CD8-positive, alpha-beta memory T cell (primary cell): Measurements from ENCODE around the gene FAH. TPM values are rescaled to one million over a fixed set of nuclear protein-coding genes. Genes with fewer than 3 reads are reported as not detected.
A peak's percentile ranks its signal among the peaks of the same experiment; 100 is the strongest.

ENCODE experiments used
- CTCF ChIA-PET: fragments of 350-600 bp; sonication (Branson Sonifier 250); formaldehyde crosslinking; loops from one replicate; lab custom pipeline; 2021; ENCODE audit warnings: antibody characterized with exemption; lab: Charles Lee
- POLR2A ChIA-PET: fragments of 350-600 bp; sonication (Branson Sonifier 250); formaldehyde crosslinking; loops from one replicate; lab custom pipeline; 2021; ENCODE audit warnings: antibody characterized with exemption; lab: Charles Lee
- DNase-seq, 5 donors: peaks; one replicate each; pipeline versions ENCODE4 v3.0.0 to v3.0.0-alpha.2; 2020 to 2022; ENCODE audit warnings: mixed read lengths in 1 of 5
- H3K27ac ChIP-seq: one replicate; pipeline ENCODE4 v1.7.0; 2013; ENCODE audit warnings: low read depth, mild to moderate bottlenecking, low read length, moderate library complexity
- H3K27me3 ChIP-seq: 2 replicates; pipeline ENCODE4 v1.7.0; 2013; ENCODE audit warnings: low read length, mild to moderate bottlenecking; ENCODE audit not compliant: insufficient read depth, poor library complexity, severe bottlenecking
- H3K36me3 ChIP-seq: 2 replicates; pipeline ENCODE4 v1.7.0; 2013; ENCODE audit warnings: mild to moderate bottlenecking, low read length, moderate library complexity; ENCODE audit not compliant: insufficient read depth
- H3K4me1 ChIP-seq: 2 replicates; pipeline ENCODE4 v1.7.0; 2013; ENCODE audit warnings: mild to moderate bottlenecking, low read length, moderate library complexity; ENCODE audit not compliant: insufficient read depth
- H3K4me3 ChIP-seq: 2 replicates; pipeline ENCODE4 v1.7.0; 2013; ENCODE audit warnings: mild to moderate bottlenecking, low read length
- H3K9me3 ChIP-seq: 2 replicates; pipeline ENCODE4 v1.7.0; 2013; ENCODE audit warnings: mild to moderate bottlenecking, low read length
- H3K27ac Mint-ChIP-seq, 8 donors: one replicate each; pipeline ENCODE4 v1.8.0; 2020 to 2021; ENCODE audit warnings: mixed read lengths in 8 of 8, mild to moderate bottlenecking in 6 of 8, inconsistent platforms in 3 of 8, moderate library complexity in 3 of 8
- H3K27me3 Mint-ChIP-seq, 2 donors: one replicate each; pipeline ENCODE4 v1.8.0; 2020 to 2021; ENCODE audit warnings: mixed read lengths in 2 of 2, mild to moderate bottlenecking in 1 of 2, moderate library complexity in 1 of 2
- H3K36me3 Mint-ChIP-seq, 3 donors: one replicate each; pipeline ENCODE4 v1.8.0; 2020 to 2021; ENCODE audit warnings: mixed read lengths in 3 of 3, inconsistent platforms in 1 of 3, mild to moderate bottlenecking in 1 of 3
- H3K4me1 Mint-ChIP-seq, 3 donors: one replicate each; pipeline ENCODE4 v1.8.0; 2020 to 2021; ENCODE audit warnings: mixed read lengths in 3 of 3, inconsistent platforms in 1 of 3, mild to moderate bottlenecking in 1 of 3
- H3K4me3 Mint-ChIP-seq, 7 donors: one replicate each; pipeline ENCODE4 v1.8.0; 2020 to 2021; ENCODE audit warnings: mixed read lengths in 7 of 7, mild to moderate bottlenecking in 6 of 7, moderate library complexity in 4 of 7, inconsistent platforms in 2 of 7
- H3K9me3 Mint-ChIP-seq, 5 donors: one replicate each; pipeline ENCODE4 v1.8.0; 2020 to 2022; ENCODE audit warnings: mixed read lengths in 5 of 5, mild to moderate bottlenecking in 3 of 5, moderate library complexity in 2 of 5, inconsistent platforms in 1 of 5
- polyA plus RNA-seq: library from polyadenylated mRNA; unstranded; fragments of 300-500 nt; fragmentation: Illumina TruSeq; gene quantifications from one replicate; pipeline ENCODE4 v1.2.3, GENCODE V29; 2021
- total RNA-seq, 2 experiments: library from RNA; stranded (reverse); gene quantifications; one replicate each; pipeline ENCODE4 v1.2.3, GENCODE V29; 2021

FAH gene
- total and polyA plus RNA-seq, 3 experiments from 2014 or later = 4.8 to 63.8 (median 63.8) TPM

GRCh38 chr15:80182611-80183261, 29.9 kb downstream of the FAH start:
- H3K27ac Mint-ChIP-seq = peak overlapping the region in 1 of 8 donors; percentile 70
- Histone ChIP-seq H3K9me3 (no peaks in the 10 kb centered on the region), H3K27ac (no peak overlapping the region), H3K27me3 (no peaks in the 10 kb centered on the region), H3K36me3 (no peaks in the 10 kb centered on the region), H3K4me1 (no peaks in the 10 kb centered on the region), H3K4me3 (no peak overlapping the region)
- no peak for DNase-seq
- H3K4me3 Mint-ChIP-seq = no peak overlapping the region
- no peaks in the 10 kb centered on the region for H3K9me3 Mint-ChIP-seq
- CTCF ChIA-PET = no interaction called here
- POLR2A ChIA-PET = no interaction called here
- H3K27me3 Mint-ChIP-seq = no peaks in the 10 kb centered on the region
- H3K36me3 Mint-ChIP-seq = peaks cover 18 to 66% (median 21%) of the 10 kb centered on the region in 3 donors
- H3K4me1 Mint-ChIP-seq = no peaks in the 10 kb centered on the region

- Histone ChIP-seq H3K36me3 (no peaks in the 10 kb centered on the region), H3K4me1 (no peaks in the 10 kb centered on the region), H3K27ac (no peak overlapping the region), H3K4me3 (no peak overlapping the region), H3K9me3 (no peaks in the 10 kb centered on the region), H3K27me3 (no peaks in the 10 kb centered on the region)
- no peaks in the 10 kb centered on the region for H3K4me1 Mint-ChIP-seq
- no peaks in the 10 kb centered on the region for H3K27me3 Mint-ChIP-seq
- POLR2A ChIA-PET = no interaction called here
- no peaks in the 10 kb centered on the region for H3K9me3 Mint-ChIP-seq
- H3K4me3 Mint-ChIP-seq = no peak overlapping the region
- H3K27ac Mint-ChIP-seq = no peak overlapping the region
- DNase-seq = no peak
- H3K36me3 Mint-ChIP-seq = peaks cover 18 to 65% (median 24%) of the 10 kb centered on the region in 3 donors
- CTCF ChIA-PET = no interaction called here
Measured at GRCh38 chr15:80183306-80183705, 30.5 kb downstream of the FAH start.

- no peaks in the 10 kb centered on the region for H3K9me3 Mint-ChIP-seq
- H3K27ac Mint-ChIP-seq = peak overlapping the region in 1 of 8 donors; percentile 37
- Histone ChIP-seq H3K27ac (no peak overlapping the region), H3K4me3 (no peak overlapping the region), H3K4me1 (no peaks in the 10 kb centered on the region), H3K36me3 (no peaks in the 10 kb centered on the region), H3K27me3 (no peaks in the 10 kb centered on the region), H3K9me3 (no peaks in the 10 kb centered on the region)
- POLR2A ChIA-PET = no interaction called here
- no peak for DNase-seq
- CTCF ChIA-PET = no interaction called here
- H3K36me3 Mint-ChIP-seq = peaks cover 18 to 62% (median 30%) of the 10 kb centered on the region in 3 donors
- H3K4me3 Mint-ChIP-seq = no peak overlapping the region
- H3K27me3 Mint-ChIP-seq = no peaks in the 10 kb centered on the region
- no peaks in the 10 kb centered on the region for H3K4me1 Mint-ChIP-seq
Measured at GRCh38 chr15:80183886-80184285, 31.1 kb downstream of the FAH start.

- no peaks in the 10 kb centered on the region for H3K4me1 Mint-ChIP-seq
- H3K4me3 ChIP-seq = no peak overlapping the region
- no peak overlapping the region for H3K27ac Mint-ChIP-seq
- no peaks in the 10 kb centered on the region for H3K4me1 ChIP-seq
- H3K36me3 Mint-ChIP-seq = peaks cover 18 to 57% (median 30%) of the 10 kb centered on the region in 3 donors
- H3K27me3 Mint-ChIP-seq = no peaks in the 10 kb centered on the region
- no peaks in the 10 kb centered on the region for H3K36me3 ChIP-seq
- H3K27ac ChIP-seq = no peak overlapping the region
- H3K9me3 Mint-ChIP-seq = no peaks in the 10 kb centered on the region
- ChIA-PET CTCF (no interaction called here), POLR2A (no interaction called here)
- no peak for DNase-seq
- H3K9me3 ChIP-seq = no peaks in the 10 kb centered on the region
- no peaks in the 10 kb centered on the region for H3K27me3 ChIP-seq
- no peak overlapping the region for H3K4me3 Mint-ChIP-seq
Measured at GRCh38 chr15:80184554-80184953, 31.8 kb downstream of the FAH start.

GRCh38 chr15:80185152-80185551, 32.4 kb downstream of the FAH start:
- Mint-ChIP-seq H3K27ac (no peak overlapping the region), H3K36me3 (peaks cover 15 to 54% (median 30%) of the 10 kb centered on the region in 3 donors), H3K9me3 (no peaks in the 10 kb centered on the region), H3K4me1 (no peaks in the 10 kb centered on the region), H3K4me3 (no peak overlapping the region), H3K27me3 (no peaks in the 10 kb centered on the region)
- no peaks in the 10 kb centered on the region for H3K36me3 ChIP-seq
- no peak overlapping the region for H3K4me3 ChIP-seq
- no peak overlapping the region for H3K27ac ChIP-seq
- ChIA-PET POLR2A (no interaction called here), CTCF (no interaction called here)
- no peaks in the 10 kb centered on the region for H3K9me3 ChIP-seq
- H3K4me1 ChIP-seq = no peaks in the 10 kb centered on the region
- DNase-seq = no peak
- H3K27me3 ChIP-seq = no peaks in the 10 kb centered on the region

DNA sequence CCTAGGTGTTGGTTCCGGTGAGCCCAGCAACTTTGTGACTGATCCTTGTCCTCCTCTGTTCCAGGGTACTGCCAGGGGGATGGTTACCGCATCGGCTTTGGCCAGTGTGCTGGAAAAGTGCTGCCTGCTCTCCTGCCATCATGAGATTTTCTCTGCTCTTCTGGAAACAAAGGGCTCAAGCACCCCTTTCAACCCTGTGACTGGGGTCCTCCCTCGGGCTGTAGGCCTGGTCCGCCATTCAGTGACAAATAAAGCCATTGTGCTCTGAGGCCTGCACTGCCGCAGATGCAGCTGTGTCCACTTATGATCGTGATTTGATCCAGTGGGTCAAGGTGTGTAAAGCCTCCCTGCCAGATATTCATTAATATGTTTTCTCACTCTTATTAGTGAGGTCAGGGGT, 33.3 kb downstream of the FAH start:
- DNase-seq = no peak
- Mint-ChIP-seq H3K27ac (no peak overlapping the region), H3K9me3 (no peaks in the 10 kb centered on the region), H3K36me3 (peaks cover 15 to 52% (median 29%) of the 10 kb centered on the region in 3 donors), H3K4me1 (no peaks in the 10 kb centered on the region), H3K27me3 (no peaks in the 10 kb centered on the region), H3K4me3 (no peak overlapping the region)
- Histone ChIP-seq H3K27me3 (no peaks in the 10 kb centered on the region), H3K36me3 (no peaks in the 10 kb centered on the region), H3K9me3 (no peaks in the 10 kb centered on the region), H3K27ac (no peak overlapping the region), H3K4me1 (no peaks in the 10 kb centered on the region), H3K4me3 (no peak overlapping the region)
- CTCF ChIA-PET = no interaction called here
- POLR2A ChIA-PET = no interaction called here

GRCh38 chr15:80186597-80186996, 33.8 kb downstream of the FAH start:
- ChIA-PET POLR2A (no interaction called here), CTCF (no interaction called here)
- Mint-ChIP-seq H3K36me3 (peaks cover 15 to 48% (median 26%) of the 10 kb centered on the region in 3 donors), H3K9me3 (no peaks in the 10 kb centered on the region), H3K27me3 (no peaks in the 10 kb centered on the region), H3K4me3 (no peak overlapping the region), H3K27ac (peak overlapping the region in 1 of 8 donors; percentile 23), H3K4me1 (no peaks in the 10 kb centered on the region)
- Histone ChIP-seq H3K4me1 (no peaks in the 10 kb centered on the region), H3K27me3 (no peaks in the 10 kb centered on the region), H3K36me3 (no peaks in the 10 kb centered on the region), H3K9me3 (no peaks in the 10 kb centered on the region), H3K27ac (no peak overlapping the region), H3K4me3 (no peak overlapping the region)
- DNase-seq = no peak

GRCh38 chr15:80188251-80188650, 35.5 kb downstream of the FAH start:
- peaks cover 12 to 35% (median 22%) of the 10 kb centered on the region in 3 donors for H3K36me3 Mint-ChIP-seq
- H3K4me3 Mint-ChIP-seq = no peak overlapping the region
- H3K27me3 Mint-ChIP-seq = no peaks in the 10 kb centered on the region
- no peaks in the 10 kb centered on the region for H3K27me3 ChIP-seq
- no peak overlapping the region for H3K27ac Mint-ChIP-seq
- no peaks in the 10 kb centered on the region for H3K4me1 ChIP-seq
- POLR2A ChIA-PET = no interaction called here
- no peaks in the 10 kb centered on the region for H3K9me3 Mint-ChIP-seq
- H3K9me3 ChIP-seq = no peaks in the 10 kb centered on the region
- no peak for DNase-seq
- H3K27ac ChIP-seq = no peak overlapping the region
- H3K4me1 Mint-ChIP-seq = no peaks in the 10 kb centered on the region
- H3K36me3 ChIP-seq = no peaks in the 10 kb centered on the region
- no peak overlapping the region for H3K4me3 ChIP-seq
- CTCF ChIA-PET = no interaction called here
